ENCODE data around the gene SHC4. TPM values are rescaled to one million over a fixed set of nuclear protein-coding genes. Genes with fewer than 3 reads are reported as not detected.

SHC4 gene
- 0.72 and 1.5 TPM in 2 replicates for total RNA-seq

GRCh38 chr15:48963524-48964113 is at the start of gene SHC4:
Gene SHC4 (minus strand): TSS chr15:48963919. CDS start chr15:48963015, 904 bp downstream.
- Histone ChIP-seq H3K27ac (ENCODE audit: low read depth, low read length) (peak within 1 kb of the TSS; percentile 64), H3K4me3 (ENCODE audit: insufficient read depth, low read length) (peak within 1 kb of the TSS; percentile 76), H4K20me1 (ENCODE audit: insufficient read depth, low read length) (no peaks in the 10 kb centered on the region), H3K27me3 (ENCODE audit: insufficient read depth, low read length) (no peaks in the 10 kb centered on the region), H3K4me1 (ENCODE audit: insufficient read depth, low read length) (peaks cover 21% of the 10 kb centered on the region), H3K79me2 (ENCODE audit: insufficient read depth, low read length) (no peaks in the 10 kb centered on the region), H3K36me3 (ENCODE audit: insufficient read depth, low read length) (no peaks in the 10 kb centered on the region), H3K9me3 (ENCODE audit: low read depth, low read length) (no peaks in the 10 kb centered on the region), H2AFZ (ENCODE audit: low read length) (peak within 1 kb of the TSS; percentile 78), H3K4me2 (ENCODE audit: insufficient read depth, low read length) (peak within 1 kb of the TSS; percentile 95)
- DNase-seq (ENCODE audit: insufficient read length, low spot score, missing footprints): peak; percentile 87
- TF ChIP-seq CTCF (IDR thresholded peaks at IDR 0.05; ENCODE audit: extremely low read depth, low read depth, low read length): peak; percentile 48

GRCh38 chr15:48999314-48999713 is 35.6 kb upstream of the SHC4 start:
- H3K27ac ChIP-seq (ENCODE audit: low read depth, low read length): no peak overlapping the region
- DNase-seq (ENCODE audit: insufficient read length, low spot score, missing footprints): no peak
- no peaks in the 10 kb centered on the region for H3K9me3 ChIP-seq (ENCODE audit: low read depth, low read length)
- no peaks in the 10 kb centered on the region for H3K27me3 ChIP-seq (ENCODE audit: insufficient read depth, low read length)
- no peaks in the 10 kb centered on the region for H3K4me1 ChIP-seq (ENCODE audit: insufficient read depth, low read length)
- H3K4me3 ChIP-seq (ENCODE audit: insufficient read depth, low read length): no peak overlapping the region
- H4K20me1 ChIP-seq (ENCODE audit: insufficient read depth, low read length): no peaks in the 10 kb centered on the region
- H3K4me2 ChIP-seq (ENCODE audit: insufficient read depth, low read length): no peak overlapping the region
- H3K36me3 ChIP-seq (ENCODE audit: insufficient read depth, low read length): peaks cover 51% of the 10 kb centered on the region
- no peak for TF ChIP-seq CTCF (IDR thresholded peaks at IDR 0.05; ENCODE audit: extremely low read depth, low read depth, low read length)
- no peaks in the 10 kb centered on the region for H3K79me2 ChIP-seq (ENCODE audit: insufficient read depth, low read length)
- no peak overlapping the region for H2AFZ ChIP-seq (ENCODE audit: low read length)

GRCh38 chr15:48996276-48996675 is 32.6 kb upstream of the SHC4 start:
- Histone ChIP-seq H3K79me2 (ENCODE audit: insufficient read depth, low read length) (no peaks in the 10 kb centered on the region), H3K27me3 (ENCODE audit: insufficient read depth, low read length) (no peaks in the 10 kb centered on the region), H3K4me3 (ENCODE audit: insufficient read depth, low read length) (no peak overlapping the region), H2AFZ (ENCODE audit: low read length) (no peak overlapping the region), H3K4me2 (ENCODE audit: insufficient read depth, low read length) (no peak overlapping the region), H3K36me3 (ENCODE audit: insufficient read depth, low read length) (peaks cover 65% of the 10 kb centered on the region), H3K27ac (ENCODE audit: low read depth, low read length) (no peak overlapping the region), H4K20me1 (ENCODE audit: insufficient read depth, low read length) (no peaks in the 10 kb centered on the region), H3K4me1 (ENCODE audit: insufficient read depth, low read length) (no peaks in the 10 kb centered on the region), H3K9me3 (ENCODE audit: low read depth, low read length) (no peaks in the 10 kb centered on the region)
- TF ChIP-seq CTCF (IDR thresholded peaks at IDR 0.05; ENCODE audit: extremely low read depth, low read depth, low read length): no peak
- no peak for DNase-seq (ENCODE audit: insufficient read length, low spot score, missing footprints)

GRCh38 chr15:48993380-48993779 is 29.7 kb upstream of the SHC4 start:
- H3K36me3 ChIP-seq (ENCODE audit: insufficient read depth, low read length): peaks cover 45% of the 10 kb centered on the region
- H4K20me1 ChIP-seq (ENCODE audit: insufficient read depth, low read length): no peaks in the 10 kb centered on the region
- H3K9me3 ChIP-seq (ENCODE audit: low read depth, low read length): no peaks in the 10 kb centered on the region
- no peak for DNase-seq (ENCODE audit: insufficient read length, low spot score, missing footprints)
- no peaks in the 10 kb centered on the region for H3K27me3 ChIP-seq (ENCODE audit: insufficient read depth, low read length)
- no peaks in the 10 kb centered on the region for H3K4me1 ChIP-seq (ENCODE audit: insufficient read depth, low read length)
- H3K4me3 ChIP-seq (ENCODE audit: insufficient read depth, low read length): no peak overlapping the region
- no peak overlapping the region for H2AFZ ChIP-seq (ENCODE audit: low read length)
- H3K79me2 ChIP-seq (ENCODE audit: insufficient read depth, low read length): no peaks in the 10 kb centered on the region
- H3K27ac ChIP-seq (ENCODE audit: low read depth, low read length): no peak overlapping the region
- no peak overlapping the region for H3K4me2 ChIP-seq (ENCODE audit: insufficient read depth, low read length)
- TF ChIP-seq CTCF (IDR thresholded peaks at IDR 0.05; ENCODE audit: extremely low read depth, low read depth, low read length): no peak

Data from osteoblast (primary cell).